Vagina (tissue), 2 donors: ENCODE measurements around the gene MPZL3.

Source experiments
- CTCF ChIP-seq, 3 experiments: fragments of 450-650 bp in 2 of 3; fragments of 200-600 bp in 1 of 3; sonication (generic) in 1 of 3; IDR thresholded peaks; one replicate each; pipeline ENCODE4 v1.5.1; 2017 to 2019; ENCODE audit warnings: antibody characterized with exemption in 3 of 3, mild to moderate bottlenecking in 2 of 3, moderate library complexity in 2 of 3
- POLR2A ChIP-seq, 2 donors: fragments of 450-650 bp; IDR thresholded peaks; one replicate each; pipeline ENCODE4 v1.6.1; 2017; ENCODE audit warnings: antibody characterized with exemption in 2 of 2, mild to moderate bottlenecking in 2 of 2, moderate library complexity in 2 of 2
- POLR2AphosphoS5 ChIP-seq, 2 donors: sonication (generic); formaldehyde crosslinking; IDR thresholded peaks; one replicate each; pipeline ENCODE4 v1.9.0; 2017; ENCODE audit warnings: antibody characterized with exemption in 2 of 2, mild to moderate bottlenecking in 2 of 2, low read depth in 1 of 2; ENCODE audit not compliant: insufficient read depth in 1 of 2

GRCh38 chr11:118252688-118253087 is 523 bp upstream of the MPZL3 start:
- TF ChIP-seq CTCF (IDR thresholded peaks at IDR 0.05) = no peak
- TF ChIP-seq POLR2AphosphoS5 (IDR thresholded peaks at IDR 0.05; ENCODE audit: insufficient read depth in 1 of 2, low read depth in 1 of 2) = no peak
- no peak for TF ChIP-seq POLR2A (IDR thresholded peaks at IDR 0.05)
